Measurements from ENCODE around the gene NOVA2.
A peak's percentile ranks its signal among the peaks of the same experiment; 100 is the strongest.
"Not testable (repeated sequence)": the region's sequence is repeated elsewhere in the genome, so short reads cannot be mapped to it uniquely, and the experiment has no call there.

Gene NOVA2

GRCh38 chr19:45924891-45925447 lies 48.7 kb downstream of the NOVA2 start:
- DNase-seq (ENCODE audit: low read depth) = no peak

GRCh38 chr19:45922281-45922680 lies 51.4 kb downstream of the NOVA2 start:
- no peak for DNase-seq (ENCODE audit: low read depth)

GRCh38 chr19:45920458-45920857 lies 53.2 kb downstream of the NOVA2 start:
- DNase-seq (ENCODE audit: low read depth) = no peak

- no peak for DNase-seq (ENCODE audit: low read depth)
Observed at GRCh38 chr19:45919678-45920077, 54.0 kb downstream of the NOVA2 start.

GRCh38 chr19:45918721-45919120 lies 54.9 kb downstream of the NOVA2 start:
- DNase-seq (ENCODE audit: low read depth) = no peak

- no peak for DNase-seq (ENCODE audit: low read depth)
Observed at GRCh38 chr19:45917421-45918091, 56.1 kb downstream of the NOVA2 start.

- no peak for DNase-seq (ENCODE audit: low read depth)
Observed at GRCh38 chr19:45913874-45914830, 59.5 kb downstream of the NOVA2 start, which contains the start of gene NANOS2. Gene NANOS2, minus strand, starts transcription at chr19:45914778. Its CDS starts 85 bp downstream, at chr19:45914693.

- no peak for DNase-seq (ENCODE audit: low read depth)
Observed at GRCh38 chr19:45911291-45911690, 62.4 kb downstream of the NOVA2 start.

GRCh38 chr19:45908956-45909355 lies 64.7 kb downstream of the NOVA2 start:
- no peak for DNase-seq (ENCODE audit: low read depth)

GRCh38 chr19:45906221-45906620 lies 67.4 kb downstream of the NOVA2 start:
- DNase-seq (ENCODE audit: low read depth) = no peak

- DNase-seq (ENCODE audit: low read depth) = no peak
Observed at GRCh38 chr19:45905011-45905410, 68.7 kb downstream of the NOVA2 start.

- peak; percentile 94 for DNase-seq (ENCODE audit: low read depth)
Observed at GRCh38 chr19:45902651-45903625, 70.7 kb downstream of the NOVA2 start.

- DNase-seq (ENCODE audit: low read depth) = no peak
Observed at GRCh38 chr19:45901912-45902650, 71.6 kb downstream of the NOVA2 start, which contains the start of gene MYPOP. Gene MYPOP, minus strand, starts transcription at chr19:45902613. Its CDS starts 840 bp downstream, at chr19:45901773.

- DNase-seq (ENCODE audit: low read depth) = no peak
Observed at GRCh38 chr19:45901432-45901911, 72.2 kb downstream of the NOVA2 start.

GRCh38 chr19:45900738-45901431 lies 72.8 kb downstream of the NOVA2 start:
- DNase-seq (ENCODE audit: low read depth) = no peak

GRCh38 chr19:45899919-45900589 lies 73.6 kb downstream of the NOVA2 start:
- DNase-seq (ENCODE audit: low read depth) = no peak

GRCh38 chr19:45899253-45899652 lies 74.4 kb downstream of the NOVA2 start:
- DNase-seq (ENCODE audit: low read depth) = no peak

- no peak for DNase-seq (ENCODE audit: low read depth)
Observed at GRCh38 chr19:45897261-45897812, 76.3 kb downstream of the NOVA2 start.

- DNase-seq (ENCODE audit: low read depth) = not testable (repeated sequence)
Observed at GRCh38 chr19:45895983-45896599, 77.6 kb downstream of the NOVA2 start.

Data from GM04504 (cell line).